Sigmoid colon (tissue), 4 donors: ENCODE data around the gene GRB10.

Experiments
- CTCF ChIP-seq, 4 experiments: fragments of 450-650 bp in 3 of 4; fragments of 200-600 bp in 1 of 4; IDR thresholded peaks; one replicate each; pipeline ENCODE4 v1.5.1; 2016 to 2019; ENCODE audit warnings: antibody characterized with exemption in 4 of 4, mild to moderate bottlenecking in 3 of 4, moderate library complexity in 2 of 4
- EP300 ChIP-seq, 4 donors: sonication (generic); formaldehyde crosslinking; IDR thresholded peaks; one replicate each; pipeline ENCODE4 v1.6.1; 2017; ENCODE audit warnings: antibody characterized with exemption in 4 of 4

GRCh38 chr7:50627824-50628361, 154.8 kb downstream of the GRB10 start:
- TF ChIP-seq CTCF (IDR thresholded peaks at IDR 0.05) (no peak), EP300 (IDR thresholded peaks at IDR 0.05) (no peak)
